Neuronal stem cell (in vitro differentiated cells): ENCODE measurements around the gene NCBP2.
A peak's percentile ranks its signal among the peaks of the same experiment; 100 is the strongest.

Source experiments
- DNase-seq: peaks from one replicate; pipeline ENCODE4 v3.0.0-alpha.2; 2013; ENCODE audit warnings: low spot score
- H2AFZ ChIP-seq: one replicate; pipeline ENCODE4 v1.6.1; 2013; ENCODE audit warnings: mild to moderate bottlenecking, low read length, inconsistent platforms
- H2AK5ac ChIP-seq: 2 replicates; pipeline ENCODE4 v1.6.1; 2013; ENCODE audit warnings: low read depth, mild to moderate bottlenecking, inconsistent platforms, low read length, moderate library complexity, mixed read lengths
- H2BK120ac ChIP-seq: 2 replicates; pipeline ENCODE4 v1.6.1; 2013; ENCODE audit warnings: low read depth, mild to moderate bottlenecking, inconsistent platforms, low read length, moderate library complexity, mixed read lengths
- H2BK12ac ChIP-seq: one replicate; pipeline ENCODE4 v1.6.1; 2013; ENCODE audit warnings: low read length, inconsistent platforms
- H2BK15ac ChIP-seq: 2 replicates; pipeline ENCODE4 v1.6.1; 2013; ENCODE audit warnings: mild to moderate bottlenecking, low read length, inconsistent platforms, mixed read lengths
- H2BK5ac ChIP-seq: one replicate; pipeline ENCODE4 v1.6.1; 2013; ENCODE audit warnings: inconsistent platforms, mild to moderate bottlenecking, low read length, moderate library complexity
- H3K14ac ChIP-seq: one replicate; pipeline ENCODE4 v1.6.1; 2013; ENCODE audit warnings: low read length, inconsistent platforms
- H3K18ac ChIP-seq: 2 replicates; pipeline ENCODE4 v1.6.1; 2013; ENCODE audit warnings: low read length, inconsistent platforms
- H3K23ac ChIP-seq: 2 replicates; pipeline ENCODE4 v1.6.1; 2013; ENCODE audit warnings: low read depth, mild to moderate bottlenecking, mixed read lengths, low read length, inconsistent platforms; ENCODE audit not compliant: poor library complexity
- H3K27ac ChIP-seq: replicated peaks from 3 replicates; pipeline ENCODE4 v1.5.1; 2013; ENCODE audit warnings: low read length, inconsistent platforms
- H3K27me3 ChIP-seq, 3 experiments: 2 replicates each; pipeline ENCODE4 v1.6.1; 2013; ENCODE audit warnings: low read length in 3 of 3, mild to moderate bottlenecking in 2 of 3, inconsistent platforms in 1 of 3, low read depth in 1 of 3, mixed read lengths in 1 of 3, moderate library complexity in 1 of 3; ENCODE audit not compliant: control insufficient read depth in 3 of 3, insufficient read depth in 3 of 3
- H3K36me3 ChIP-seq, 2 donors: replicated peaks in 1 of 2; 2 replicates each; pipeline ENCODE4 v1.6.1; 2013; ENCODE audit warnings: low read length in 2 of 2; ENCODE audit not compliant: control insufficient read depth in 2 of 2, insufficient read depth in 2 of 2
- H3K4ac ChIP-seq: 2 replicates; pipeline ENCODE4 v1.6.1; 2013; ENCODE audit warnings: inconsistent platforms, mild to moderate bottlenecking, low read length, moderate library complexity
- H3K4me1 ChIP-seq, 2 donors: 1 replicate in 1 of 2; 2 replicates in 1 of 2; pipeline ENCODE4 v1.6.1; 2013; ENCODE audit warnings: low read length in 2 of 2, low read depth in 1 of 2; ENCODE audit not compliant: control insufficient read depth in 2 of 2, insufficient read depth in 1 of 2
- H3K4me2 ChIP-seq: one replicate; pipeline ENCODE4 v1.6.1; 2013; ENCODE audit warnings: mild to moderate bottlenecking, low read length, inconsistent platforms; ENCODE audit not compliant: insufficient read depth, poor library complexity, severe bottlenecking
- H3K4me3 ChIP-seq, 2 donors: 2 replicates each; pipeline ENCODE4 v1.5.1; 2013; ENCODE audit warnings: low read length in 2 of 2, mild to moderate bottlenecking in 2 of 2, inconsistent platforms in 1 of 2, moderate library complexity in 1 of 2
- H3K79me1 ChIP-seq: one replicate; pipeline ENCODE4 v1.6.1; 2013; ENCODE audit warnings: low read depth, mild to moderate bottlenecking, inconsistent platforms, low read length, moderate library complexity
- H3K9ac ChIP-seq: one replicate; pipeline ENCODE4 v1.6.1; 2013; ENCODE audit warnings: mild to moderate bottlenecking, low read depth, low read length, inconsistent platforms; ENCODE audit not compliant: poor library complexity
- H3K9me3 ChIP-seq, 2 donors: replicated peaks in 1 of 2; 2 replicates each; pipeline versions ENCODE3 to v1.6.1; 2013; ENCODE audit warnings: low read length in 2 of 2, mild to moderate bottlenecking in 2 of 2, inconsistent platforms in 1 of 2, low read depth in 1 of 2, mixed read lengths in 1 of 2, moderate library complexity in 1 of 2; ENCODE audit not compliant: control insufficient read depth in 2 of 2, insufficient read depth in 1 of 2
- H4K8ac ChIP-seq: one replicate; pipeline ENCODE4 v1.6.1; 2013; ENCODE audit warnings: low read depth, mild to moderate bottlenecking, inconsistent platforms, low read length, moderate library complexity
- H4K91ac ChIP-seq: one replicate; pipeline ENCODE4 v1.6.1; 2013; ENCODE audit warnings: low read length, low read depth, mild to moderate bottlenecking, inconsistent platforms; ENCODE audit not compliant: poor library complexity
- WGBS, 2 donors: extraction: QIAGEN DNeasy Blood & Tissue Kit; methylation state at CpG; one replicate each; pipeline ENCODE4 v1.1.7; 2013; ENCODE audit warnings: missing lambda C conversion rate in 2 of 2, mixed read lengths in 1 of 2; ENCODE audit not compliant: insufficient read length in 2 of 2, insufficient replicate concordance in 1 of 2; ENCODE audit errors: extremely low coverage in 2 of 2; 5-methylcytosine and 5-hydroxymethylcytosine counted together

NCBP2 gene

GRCh38 chr3:196979545-196979944 lies 37.2 kb upstream of the NCBP2 start:
- WGBS, 2 donors = no CpG with 5 or more reads among the region's 10 CpGs
- H3K9me3 ChIP-seq = peaks cover 0 to 3% of the 10 kb centered on the region in 2 donors
- H3K36me3 ChIP-seq = no peaks in the 10 kb centered on the region
- H2AK5ac ChIP-seq = no peak overlapping the region
- H2BK15ac ChIP-seq = no peak overlapping the region
- H3K9ac ChIP-seq = no peak overlapping the region
- H4K91ac ChIP-seq = no peak overlapping the region
- no peak overlapping the region for H3K23ac ChIP-seq
- H2BK12ac ChIP-seq = no peak overlapping the region
- H2BK120ac ChIP-seq = no peak overlapping the region
- no peaks in the 10 kb centered on the region for H3K79me1 ChIP-seq
- no peak overlapping the region for H3K4ac ChIP-seq
- no peak overlapping the region for H2BK5ac ChIP-seq
- H3K14ac ChIP-seq = no peak overlapping the region
- H3K4me1 ChIP-seq = peaks cover 0 to 4% of the 10 kb centered on the region in 2 donors
- H3K27me3 ChIP-seq = no peaks in the 10 kb centered on the region
- no peak overlapping the region for H3K27ac ChIP-seq
- no peak overlapping the region for H3K18ac ChIP-seq
- no peak overlapping the region for H3K4me2 ChIP-seq
- no peak for DNase-seq
- no peak overlapping the region for H3K4me3 ChIP-seq
- H4K8ac ChIP-seq = no peak overlapping the region
- H2AFZ ChIP-seq = peak overlapping the region; percentile 87

GRCh38 chr3:196976941-196977340 lies 34.6 kb upstream of the NCBP2 start:
- no peak overlapping the region for H2BK5ac ChIP-seq
- peak overlapping the region; percentile 46 for H2AFZ ChIP-seq
- H3K4me1 ChIP-seq = peaks cover 0 to 4% of the 10 kb centered on the region in 2 donors
- no peak overlapping the region for H3K9ac ChIP-seq
- peaks cover 0 to 2% of the 10 kb centered on the region in 2 donors for H3K9me3 ChIP-seq
- no peak for DNase-seq
- H3K18ac ChIP-seq = no peak overlapping the region
- peak overlapping the region; percentile 49 for H2BK15ac ChIP-seq
- no peaks in the 10 kb centered on the region for H3K36me3 ChIP-seq
- no peak overlapping the region for H3K4ac ChIP-seq
- no peak overlapping the region for H3K23ac ChIP-seq
- no peak overlapping the region for H2BK120ac ChIP-seq
- H4K91ac ChIP-seq = no peak overlapping the region
- H2AK5ac ChIP-seq = no peak overlapping the region
- H3K79me1 ChIP-seq = no peaks in the 10 kb centered on the region
- H3K14ac ChIP-seq = peak overlapping the region; percentile 31
- H3K27me3 ChIP-seq = no peaks in the 10 kb centered on the region
- no CpG with 5 or more reads among the region's 11 CpGs for WGBS, 2 donors
- H4K8ac ChIP-seq = no peak overlapping the region
- H2BK12ac ChIP-seq = no peak overlapping the region
- no peak overlapping the region for H3K4me2 ChIP-seq
- no peak overlapping the region for H3K4me3 ChIP-seq
- no peak overlapping the region for H3K27ac ChIP-seq

DNA sequence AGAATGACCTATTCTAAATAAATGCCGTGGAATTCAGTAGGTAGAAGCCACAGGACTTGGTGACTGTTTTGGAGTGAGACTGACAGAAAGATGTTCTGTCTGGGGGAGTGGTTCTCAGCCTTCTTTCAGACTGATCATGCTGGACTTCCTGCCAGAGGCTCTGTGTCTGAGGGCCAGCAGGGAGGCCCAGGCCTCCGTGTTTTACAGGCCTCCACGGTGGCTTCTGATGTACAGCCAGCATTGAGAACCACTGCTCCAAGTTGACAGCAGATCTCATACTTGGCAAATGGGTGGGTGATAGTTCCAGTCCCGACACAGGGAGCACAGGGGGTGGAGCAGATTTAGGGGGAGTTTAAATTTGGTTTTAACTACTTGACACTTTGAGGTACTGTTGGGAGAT lies 33.0 kb upstream of the NCBP2 start:
- Histone ChIP-seq H3K4ac (no peak overlapping the region), H2BK120ac (no peak overlapping the region), H3K79me1 (no peaks in the 10 kb centered on the region), H2BK12ac (no peak overlapping the region), H3K23ac (no peak overlapping the region), H2BK5ac (no peak overlapping the region), H3K9me3 (peaks cover 8 to 12% of the 10 kb centered on the region in 2 donors), H2BK15ac (no peak overlapping the region), H3K9ac (no peak overlapping the region), H3K18ac (no peak overlapping the region), H3K4me1 (peaks cover 0 to 4% of the 10 kb centered on the region in 2 donors), H2AK5ac (no peak overlapping the region), H3K36me3 (no peaks in the 10 kb centered on the region), H3K27ac (no peak overlapping the region), H4K91ac (no peak overlapping the region), H3K27me3 (peaks cover 0 to 10% (median 7%) of the 10 kb centered on the region in 3 experiments), H3K14ac (no peak overlapping the region), H3K4me3 (no peak overlapping the region), H4K8ac (no peak overlapping the region), H3K4me2 (no peak overlapping the region), H2AFZ (peak overlapping the region; percentile 44)
- DNase-seq = no peak
- no CpG with 5 or more reads among the region's 4 CpGs for WGBS, 2 donors

DNA sequence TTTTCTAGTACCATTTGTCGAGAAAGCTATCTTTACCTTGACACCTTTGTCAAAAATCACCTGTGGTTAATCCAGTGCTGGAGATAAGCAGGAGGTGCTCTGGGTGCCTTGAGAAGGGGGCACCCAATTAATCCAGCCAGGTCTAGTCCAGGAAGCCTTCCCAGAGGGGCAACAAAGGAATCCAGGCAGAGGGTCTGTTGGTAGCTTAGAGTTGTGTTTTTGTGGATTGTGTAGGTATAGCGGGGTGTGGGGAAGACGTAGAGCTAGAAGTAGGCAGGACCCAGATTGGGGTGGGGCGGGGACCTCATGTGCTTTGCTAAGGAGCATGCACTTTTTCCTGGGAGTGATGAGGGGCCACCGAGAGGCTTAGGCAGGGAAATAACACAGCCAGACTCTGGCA lies 32.3 kb upstream of the NCBP2 start:
- Histone ChIP-seq H3K4me1 (peaks cover 0 to 2% of the 10 kb centered on the region in 2 donors), H3K36me3 (no peaks in the 10 kb centered on the region), H3K27ac (no peak overlapping the region), H2AK5ac (no peak overlapping the region), H3K4me2 (no peak overlapping the region), H2BK120ac (no peak overlapping the region), H3K4ac (no peak overlapping the region), H4K8ac (no peak overlapping the region), H2BK5ac (no peak overlapping the region), H2BK15ac (no peak overlapping the region), H2AFZ (no peak overlapping the region), H4K91ac (no peak overlapping the region), H2BK12ac (no peak overlapping the region), H3K4me3 (no peak overlapping the region), H3K23ac (no peak overlapping the region), H3K27me3 (peaks cover 1 to 16% (median 11%) of the 10 kb centered on the region in 3 experiments), H3K14ac (no peak overlapping the region), H3K79me1 (no peaks in the 10 kb centered on the region), H3K18ac (no peak overlapping the region), H3K9me3 (peaks cover 8 to 14% of the 10 kb centered on the region in 2 donors), H3K9ac (no peak overlapping the region)
- no CpG with 5 or more reads among the region's 5 CpGs for WGBS, 2 donors
- DNase-seq = no peak
